Astrocyte of the hippocampus (primary cell): Measurements from ENCODE around the gene ST8SIA1.
"Not testable (repeated sequence)": the region's sequence is repeated elsewhere in the genome, so short reads cannot be mapped to it uniquely, and the experiment has no call there.

Source experiments
- DNase-seq: peaks from one replicate; pipeline ENCODE4 v3.0.0; 2011; ENCODE audit warnings: low read depth, low spot score

The ST8SIA1 gene

DNA sequence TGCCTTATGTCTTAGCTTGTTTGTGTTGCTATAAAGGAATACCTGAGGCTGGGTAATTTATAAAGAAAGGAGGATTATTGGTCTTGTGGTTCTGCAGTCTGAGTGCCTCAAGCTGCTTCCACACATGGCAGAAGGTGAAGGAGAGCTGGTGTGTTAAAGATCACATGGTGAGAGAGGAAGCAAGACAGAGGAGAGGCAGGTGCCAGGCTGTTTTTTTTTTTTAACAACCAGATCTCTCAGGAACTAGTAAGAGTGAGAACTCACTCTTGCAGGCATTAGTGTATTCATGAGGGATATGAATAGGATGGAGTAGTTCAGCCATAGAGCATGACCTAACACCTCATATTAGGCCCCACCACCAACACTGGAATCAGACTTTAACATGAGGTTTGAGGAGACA, 165.1 kb downstream of the ST8SIA1 start:
- no peak for DNase-seq

DNA sequence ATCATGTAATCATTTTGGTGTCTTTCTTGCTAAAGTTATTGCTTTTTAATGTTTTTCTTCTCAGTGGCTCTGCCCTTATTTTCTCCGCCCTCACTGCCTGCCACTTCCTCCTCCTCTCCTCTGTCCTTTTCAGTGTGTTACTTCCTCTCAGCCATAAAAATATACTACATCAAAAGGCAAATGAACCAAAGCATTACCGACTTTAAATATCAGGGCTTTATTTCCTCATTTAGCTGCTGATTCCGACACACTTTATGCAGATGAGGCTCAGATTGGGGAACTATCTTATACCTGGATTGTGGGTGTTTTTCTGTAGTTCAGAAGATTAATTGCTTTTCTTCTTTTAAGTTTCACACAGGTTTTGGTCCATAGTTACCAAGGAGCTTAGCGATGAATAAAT, 170.4 kb downstream of the ST8SIA1 start:
- DNase-seq = no peak

DNA sequence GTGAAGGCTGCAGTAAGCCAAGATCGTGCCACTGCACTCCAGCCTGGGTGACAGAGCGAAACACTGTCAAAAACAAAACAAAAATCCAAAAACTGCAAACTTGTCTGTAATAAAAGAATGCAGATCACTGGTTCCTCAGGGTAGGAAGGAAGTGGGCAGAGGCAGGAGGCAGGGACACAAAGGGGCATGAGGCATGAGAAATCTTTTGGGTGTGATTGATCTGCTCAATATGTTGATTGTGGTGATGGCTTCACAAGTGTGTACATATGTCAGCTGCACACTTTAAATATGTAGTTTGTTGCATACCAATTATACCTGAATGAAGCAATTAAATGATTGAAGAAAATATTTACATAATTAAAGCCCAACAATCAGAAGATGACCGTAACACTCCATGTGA, 170.9 kb downstream of the ST8SIA1 start:
- DNase-seq = no peak

DNA sequence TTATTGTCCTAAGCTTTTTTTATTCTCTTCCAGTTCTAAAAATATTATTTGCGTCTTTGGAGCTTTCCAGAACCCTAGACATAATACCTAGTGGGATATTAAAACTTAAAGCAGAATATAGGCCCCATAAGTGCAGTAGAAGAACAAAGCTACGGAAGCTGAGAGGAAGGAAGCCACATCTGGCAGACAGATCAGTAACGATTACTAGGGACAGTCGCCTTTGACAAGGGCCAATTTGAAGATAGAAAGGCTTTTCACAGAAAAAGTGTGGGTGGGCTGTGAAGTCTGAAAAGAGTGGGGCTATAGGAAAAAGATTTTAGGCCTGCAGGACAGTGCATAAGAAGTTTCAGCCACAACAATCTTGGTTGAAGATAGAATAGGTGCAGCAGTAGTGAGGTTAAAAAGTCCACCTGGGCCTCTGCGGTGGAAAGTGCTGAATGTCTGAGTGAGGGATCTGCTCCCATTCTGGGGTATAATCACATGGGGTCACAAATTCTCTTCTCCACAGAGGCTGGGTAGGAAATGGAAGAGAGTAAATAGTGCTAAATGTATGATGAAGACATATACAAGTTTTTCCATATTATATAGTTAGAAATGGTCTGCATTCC, 174.0 kb downstream of the ST8SIA1 start:
- no peak for DNase-seq

DNA sequence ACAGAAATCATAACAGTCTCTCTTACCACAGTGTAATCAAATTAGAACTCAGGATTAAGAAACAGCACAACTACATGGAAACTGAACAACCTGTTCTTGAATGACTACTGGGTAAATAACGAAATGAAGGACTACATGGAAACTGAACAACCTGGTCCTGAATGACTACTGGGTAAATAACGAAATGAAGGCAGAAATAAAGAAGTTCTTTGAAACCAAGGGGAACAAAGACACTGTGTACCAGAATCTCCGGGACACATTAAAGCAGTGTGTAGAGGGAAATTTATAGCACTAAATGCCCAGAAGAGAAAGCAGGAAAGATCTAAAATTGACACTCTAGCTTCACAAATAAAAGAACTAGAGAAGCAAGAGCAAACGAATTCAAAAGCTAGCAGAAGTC, 185.2 kb downstream of the ST8SIA1 start:
- DNase-seq = not testable (repeated sequence)

DNA sequence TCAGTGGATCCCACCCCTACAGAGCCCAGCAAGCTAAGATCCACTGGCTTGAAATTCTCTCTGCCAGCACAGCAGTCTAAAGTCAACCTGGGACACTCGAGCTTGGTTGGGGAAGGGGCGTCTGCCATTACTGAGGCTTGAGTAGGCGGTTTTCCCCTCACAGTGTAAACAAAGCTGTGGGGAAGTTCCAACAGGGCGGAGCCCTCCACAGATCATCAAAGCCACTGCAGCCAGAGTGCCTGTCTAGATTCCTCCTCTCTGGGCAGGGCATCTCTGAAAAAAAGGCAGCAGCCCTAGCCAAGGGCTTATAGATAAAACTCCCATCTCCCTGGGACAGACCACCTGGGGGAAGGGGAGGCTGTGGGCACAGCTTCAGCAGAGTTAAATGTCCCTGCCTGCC, 187.8 kb downstream of the ST8SIA1 start:
- DNase-seq = not testable (repeated sequence)
